Liver (tissue), 9 donors: ENCODE results near the gene CHRM2. TPM values are rescaled to one million over a fixed set of nuclear protein-coding genes. Genes with fewer than 3 reads are reported as not detected.

ENCODE experiments used
- DNase-seq: peaks from one replicate; pipeline ENCODE4 v3.0.0-alpha.2; 2017; ENCODE audit warnings: low spot score
- H3K27ac ChIP-seq, 2 donors: one replicate each; pipeline ENCODE4 v1.7.0; 2013; ENCODE audit warnings: inconsistent platforms in 2 of 2, low read length in 2 of 2, control low read depth in 1 of 2, low read depth in 1 of 2, mild to moderate bottlenecking in 1 of 2
- H3K27me3 ChIP-seq, 4 donors: one replicate each; pipeline versions ENCODE4 v1.6.1 to v1.7.0; 2013; ENCODE audit warnings: low read length in 3 of 4, inconsistent platforms in 1 of 4, mild to moderate bottlenecking in 1 of 4, moderate library complexity in 1 of 4; ENCODE audit not compliant: control insufficient read depth in 4 of 4, insufficient read depth in 4 of 4
- H3K36me3 ChIP-seq, 4 donors: one replicate each; pipeline versions ENCODE4 v1.6.1 to v1.7.0; 2013; ENCODE audit warnings: low read length in 3 of 4, mild to moderate bottlenecking in 3 of 4, low read depth in 1 of 4, moderate library complexity in 1 of 4; ENCODE audit not compliant: control insufficient read depth in 4 of 4, insufficient read depth in 3 of 4
- H3K4me1 ChIP-seq, 4 donors: one replicate each; pipeline versions ENCODE4 v1.6.1 to v1.7.0; 2013; ENCODE audit warnings: low read length in 3 of 4, mild to moderate bottlenecking in 3 of 4, moderate library complexity in 1 of 4; ENCODE audit not compliant: control insufficient read depth in 4 of 4, insufficient read depth in 4 of 4
- H3K4me3 ChIP-seq, 3 donors: one replicate each; pipeline versions ENCODE4 v1.6.1 to v1.7.0; 2013; ENCODE audit warnings: low read length in 3 of 3, control low read depth in 1 of 3, low read depth in 1 of 3, mild to moderate bottlenecking in 1 of 3
- H3K9ac ChIP-seq, 2 donors: one replicate each; pipeline ENCODE4 v1.7.0; 2013; ENCODE audit warnings: low read length in 2 of 2, mild to moderate bottlenecking in 2 of 2, moderate library complexity in 2 of 2, control low read depth in 1 of 2, low read depth in 1 of 2
- H3K9me3 ChIP-seq, 4 donors: one replicate each; pipeline versions ENCODE4 v1.6.1 to v1.7.0; 2013; ENCODE audit warnings: low read length in 3 of 4; ENCODE audit not compliant: control insufficient read depth in 4 of 4
- EGR1 ChIP-seq, 2 donors: IDR thresholded peaks; 2 replicates each; pipeline ENCODE4 v1.6.1; 2016 to 2018; ENCODE audit warnings: antibody characterized with exemption in 2 of 2, low read depth in 2 of 2
- GABPA ChIP-seq, 2 donors: IDR thresholded peaks in 1 of 2; conservative IDR thresholded peaks in 1 of 2; 2 replicates each; pipeline ENCODE4 v1.6.1; 2016; ENCODE audit warnings: antibody characterized with exemption in 2 of 2, mild to moderate bottlenecking in 1 of 2, moderate library complexity in 1 of 2
- HNF4A ChIP-seq, 2 donors: conservative IDR thresholded peaks; 2 replicates each; pipeline ENCODE4 v1.6.1; 2016; ENCODE audit warnings: antibody characterized with exemption in 2 of 2, mild to moderate bottlenecking in 2 of 2
- HNF4G ChIP-seq: IDR thresholded peaks from 2 replicates; pipeline ENCODE4 v1.6.1; 2016; ENCODE audit warnings: antibody characterized with exemption
- JUND ChIP-seq, 2 donors: IDR thresholded peaks; 2 replicates each; pipeline ENCODE4 v1.6.1; 2016; ENCODE audit warnings: antibody characterized with exemption in 2 of 2
- NR2F2 ChIP-seq: IDR thresholded peaks from 2 replicates; pipeline ENCODE4 v1.6.1; 2016; ENCODE audit warnings: antibody characterized with exemption
- RAD21 ChIP-seq, 2 donors: IDR thresholded peaks; 2 replicates each; pipeline ENCODE4 v1.6.1; 2016; ENCODE audit warnings: antibody characterized with exemption in 2 of 2, mild to moderate bottlenecking in 2 of 2
- RXRA ChIP-seq, 2 donors: IDR thresholded peaks; 2 replicates each; pipeline ENCODE4 v1.6.1; 2017 to 2018; ENCODE audit warnings: antibody characterized with exemption in 2 of 2, mild to moderate bottlenecking in 1 of 2
- SP1 ChIP-seq: IDR thresholded peaks from 2 replicates; pipeline ENCODE4 v1.6.1; 2018; ENCODE audit warnings: antibody characterized with exemption, mild to moderate bottlenecking
- YY1 ChIP-seq: IDR thresholded peaks from 2 replicates; pipeline ENCODE4 v1.6.1; 2016; ENCODE audit warnings: antibody characterized with exemption, mild to moderate bottlenecking
- WGBS: extraction: QIAGEN DNeasy Blood & Tissue Kit; methylation state at CpG from one replicate; pipeline ENCODE4 v1.1.7; 2013; 5-methylcytosine and 5-hydroxymethylcytosine counted together
- polyA plus RNA-seq, 2 donors: library from polyadenylated mRNA; stranded (reverse) in 1 of 2; unstranded in 1 of 2; fragments of 200-250 nt in 1 of 2; fragments of >200 nt in 1 of 2; fragmentation: Nextera tagmentation in 1 of 2; extraction: Ambion mirVana in 1 of 2; gene quantifications; one replicate each; pipeline versions ENCODE4 v1.2.1 to v1.2.3, GENCODE V29; 2013 to 2015
- total RNA-seq, 2 donors: library from RNA; depleted of rRNA; stranded (reverse); fragments of >200 nt; gene quantifications; one replicate each; pipeline ENCODE4 v1.2.3, GENCODE V29; 2014
- TF ChIP-seq, protein P1 (sequence below): IDR thresholded peaks from 2 replicates; pipeline ENCODE4 v1.6.1; 2016; ENCODE audit warnings: antibody characterized with exemption, mild to moderate bottlenecking
- TF ChIP-seq, protein P2 (sequence below): fragments of 150-350 bp; IDR thresholded peaks from 2 replicates; pipeline ENCODE4 v1.5.1; 2017; ENCODE audit warnings: improper control_type of control experiment, low read depth, low read length; ENCODE audit not compliant: missing input control
- TF ChIP-seq, protein P3 (sequence below): IDR thresholded peaks from 2 replicates; pipeline ENCODE4 v1.6.1; 2016; ENCODE audit warnings: antibody characterized with exemption
- TF ChIP-seq, protein P4 (sequence below): IDR thresholded peaks from 2 replicates; pipeline ENCODE4 v1.6.1; 2016; ENCODE audit warnings: antibody characterized with exemption
- TF ChIP-seq, protein P5 (sequence below): IDR thresholded peaks from 2 replicates; pipeline ENCODE4 v1.6.1; 2016; ENCODE audit warnings: antibody characterized with exemption
- donor health status: healthy.
- donor health status: healthy.
- donor health status: healthy.
- donor health status: healthy.
- donor health status: healthy.

Gene CHRM2
- total and polyA plus RNA-seq, 4 donors: 0.08 to 1.2 (median 0.30) TPM

DNA sequence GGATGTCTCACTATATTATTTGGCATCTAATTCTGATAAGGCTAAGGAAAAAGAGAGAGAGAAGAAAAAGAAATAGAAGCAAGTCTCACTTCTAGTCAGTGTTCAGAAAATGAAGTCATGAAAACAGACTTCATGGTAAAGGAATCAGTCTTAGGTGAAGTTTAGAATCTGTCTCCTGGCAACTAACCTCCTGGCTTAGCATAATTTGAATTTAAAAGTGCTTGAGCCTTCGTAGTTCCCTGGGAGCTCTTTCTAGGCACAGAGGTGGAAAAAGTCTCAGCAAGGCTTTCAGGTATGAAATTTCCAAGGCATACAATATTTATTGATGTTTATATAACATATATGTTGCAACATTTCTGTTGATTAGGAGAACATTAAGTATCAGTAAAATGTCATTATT, 10.4 kb downstream of the CHRM2 start (continued):
- TF ChIP-seq, protein P1, sequence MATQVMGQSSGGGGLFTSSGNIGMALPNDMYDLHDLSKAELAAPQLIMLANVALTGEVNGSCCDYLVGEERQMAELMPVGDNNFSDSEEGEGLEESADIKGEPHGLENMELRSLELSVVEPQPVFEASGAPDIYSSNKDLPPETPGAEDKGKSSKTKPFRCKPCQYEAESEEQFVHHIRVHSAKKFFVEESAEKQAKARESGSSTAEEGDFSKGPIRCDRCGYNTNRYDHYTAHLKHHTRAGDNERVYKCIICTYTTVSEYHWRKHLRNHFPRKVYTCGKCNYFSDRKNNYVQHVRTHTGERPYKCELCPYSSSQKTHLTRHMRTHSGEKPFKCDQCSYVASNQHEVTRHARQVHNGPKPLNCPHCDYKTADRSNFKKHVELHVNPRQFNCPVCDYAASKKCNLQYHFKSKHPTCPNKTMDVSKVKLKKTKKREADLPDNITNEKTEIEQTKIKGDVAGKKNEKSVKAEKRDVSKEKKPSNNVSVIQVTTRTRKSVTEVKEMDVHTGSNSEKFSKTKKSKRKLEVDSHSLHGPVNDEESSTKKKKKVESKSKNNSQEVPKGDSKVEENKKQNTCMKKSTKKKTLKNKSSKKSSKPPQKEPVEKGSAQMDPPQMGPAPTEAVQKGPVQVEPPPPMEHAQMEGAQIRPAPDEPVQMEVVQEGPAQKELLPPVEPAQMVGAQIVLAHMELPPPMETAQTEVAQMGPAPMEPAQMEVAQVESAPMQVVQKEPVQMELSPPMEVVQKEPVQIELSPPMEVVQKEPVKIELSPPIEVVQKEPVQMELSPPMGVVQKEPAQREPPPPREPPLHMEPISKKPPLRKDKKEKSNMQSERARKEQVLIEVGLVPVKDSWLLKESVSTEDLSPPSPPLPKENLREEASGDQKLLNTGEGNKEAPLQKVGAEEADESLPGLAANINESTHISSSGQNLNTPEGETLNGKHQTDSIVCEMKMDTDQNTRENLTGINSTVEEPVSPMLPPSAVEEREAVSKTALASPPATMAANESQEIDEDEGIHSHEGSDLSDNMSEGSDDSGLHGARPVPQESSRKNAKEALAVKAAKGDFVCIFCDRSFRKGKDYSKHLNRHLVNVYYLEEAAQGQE: no peak
- TF ChIP-seq YY1 (no peak), HNF4A (conservative IDR thresholded peaks at IDR 0.05) (no peak)

DNA sequence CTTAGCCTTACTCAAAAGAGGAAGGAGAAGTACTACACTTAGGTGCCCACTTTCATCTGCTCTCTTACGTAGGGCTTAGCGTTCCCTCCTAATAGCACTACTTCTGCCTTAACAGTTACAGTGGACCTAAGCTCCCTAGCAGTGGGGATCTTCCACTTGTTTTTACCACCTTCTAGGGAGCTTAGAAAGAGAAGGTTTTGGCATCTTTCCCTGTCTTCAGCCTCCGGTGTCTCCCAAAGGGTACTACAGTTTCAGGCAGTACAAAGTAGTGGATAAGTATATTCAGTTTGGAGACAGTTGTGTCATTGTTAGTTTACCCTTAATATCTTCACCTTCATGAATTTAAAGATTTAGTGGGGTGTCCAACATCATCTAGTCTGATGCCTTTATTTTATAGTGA, 14.6 kb downstream of the CHRM2 start:
- Histone ChIP-seq H3K4me1 (no peaks in the 10 kb centered on the region), H3K36me3 (no peaks in the 10 kb centered on the region), H3K9ac (no peak overlapping the region), H3K27me3 (no peaks in the 10 kb centered on the region), H3K27ac (no peak overlapping the region), H3K9me3 (no peaks in the 10 kb centered on the region), H3K4me3 (no peak overlapping the region)
- 74% methylated on average over 3 of the region's 3 CpGs for WGBS
- no peak for DNase-seq
- TF ChIP-seq RXRA (IDR thresholded peaks at IDR 0.05): no peak
- TF ChIP-seq SP1: no peak
- TF ChIP-seq, protein P2, sequence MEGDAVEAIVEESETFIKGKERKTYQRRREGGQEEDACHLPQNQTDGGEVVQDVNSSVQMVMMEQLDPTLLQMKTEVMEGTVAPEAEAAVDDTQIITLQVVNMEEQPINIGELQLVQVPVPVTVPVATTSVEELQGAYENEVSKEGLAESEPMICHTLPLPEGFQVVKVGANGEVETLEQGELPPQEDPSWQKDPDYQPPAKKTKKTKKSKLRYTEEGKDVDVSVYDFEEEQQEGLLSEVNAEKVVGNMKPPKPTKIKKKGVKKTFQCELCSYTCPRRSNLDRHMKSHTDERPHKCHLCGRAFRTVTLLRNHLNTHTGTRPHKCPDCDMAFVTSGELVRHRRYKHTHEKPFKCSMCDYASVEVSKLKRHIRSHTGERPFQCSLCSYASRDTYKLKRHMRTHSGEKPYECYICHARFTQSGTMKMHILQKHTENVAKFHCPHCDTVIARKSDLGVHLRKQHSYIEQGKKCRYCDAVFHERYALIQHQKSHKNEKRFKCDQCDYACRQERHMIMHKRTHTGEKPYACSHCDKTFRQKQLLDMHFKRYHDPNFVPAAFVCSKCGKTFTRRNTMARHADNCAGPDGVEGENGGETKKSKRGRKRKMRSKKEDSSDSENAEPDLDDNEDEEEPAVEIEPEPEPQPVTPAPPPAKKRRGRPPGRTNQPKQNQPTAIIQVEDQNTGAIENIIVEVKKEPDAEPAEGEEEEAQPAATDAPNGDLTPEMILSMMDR: no peak
- TF ChIP-seq HNF4A (conservative IDR thresholded peaks at IDR 0.05): no peak

DNA sequence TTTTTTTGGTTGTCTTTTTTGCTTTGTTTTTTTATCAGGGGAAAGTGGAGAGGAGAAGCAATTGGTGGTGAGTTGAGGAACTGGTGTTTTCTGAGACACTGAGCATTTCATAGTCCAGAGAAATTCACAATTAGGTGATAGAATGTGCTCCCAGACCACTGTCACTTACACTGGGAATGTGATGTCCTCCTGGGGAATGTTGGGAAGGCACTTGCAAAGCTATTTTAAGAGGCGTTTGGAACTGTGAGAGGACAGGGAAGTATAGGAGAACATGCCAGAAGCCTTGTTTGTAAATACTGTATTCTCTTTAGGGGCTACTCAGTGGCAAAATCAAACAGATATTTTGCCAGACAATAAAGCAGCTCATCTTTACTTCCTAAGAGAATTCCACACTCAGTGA, 16.0 kb downstream of the CHRM2 start:
- Histone ChIP-seq H3K27me3 (no peaks in the 10 kb centered on the region), H3K9me3 (no peaks in the 10 kb centered on the region), H3K36me3 (no peaks in the 10 kb centered on the region), H3K4me1 (no peaks in the 10 kb centered on the region), H3K27ac (no peak overlapping the region), H3K9ac (no peak overlapping the region), H3K4me3 (no peak overlapping the region)
- no peak for DNase-seq
- TF ChIP-seq, protein P3, sequence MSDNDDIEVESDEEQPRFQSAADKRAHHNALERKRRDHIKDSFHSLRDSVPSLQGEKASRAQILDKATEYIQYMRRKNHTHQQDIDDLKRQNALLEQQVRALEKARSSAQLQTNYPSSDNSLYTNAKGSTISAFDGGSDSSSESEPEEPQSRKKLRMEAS: no peak
- TF ChIP-seq, protein P1: no peak
- TF ChIP-seq, protein P4, sequence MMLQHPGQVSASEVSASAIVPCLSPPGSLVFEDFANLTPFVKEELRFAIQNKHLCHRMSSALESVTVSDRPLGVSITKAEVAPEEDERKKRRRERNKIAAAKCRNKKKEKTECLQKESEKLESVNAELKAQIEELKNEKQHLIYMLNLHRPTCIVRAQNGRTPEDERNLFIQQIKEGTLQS: no peak
- TF ChIP-seq HNF4G (no peak), RAD21 (IDR thresholded peaks at IDR 0.05) (no peak), EGR1 (IDR thresholded peaks at IDR 0.05; ENCODE audit: low read depth in 2 of 2) (no peak), SP1 (no peak), JUND (IDR thresholded peaks at IDR 0.05) (no peak), GABPA (IDR thresholded peaks at IDR 0.05 in 1 of 2, conservative IDR thresholded peaks at IDR 0.05 in 1 of 2) (no peak), YY1 (no peak), RXRA (IDR thresholded peaks at IDR 0.05) (no peak), HNF4A (conservative IDR thresholded peaks at IDR 0.05) (no peak), NR2F2 (no peak)
- TF ChIP-seq, protein P2: no peak
- TF ChIP-seq, protein P5, sequence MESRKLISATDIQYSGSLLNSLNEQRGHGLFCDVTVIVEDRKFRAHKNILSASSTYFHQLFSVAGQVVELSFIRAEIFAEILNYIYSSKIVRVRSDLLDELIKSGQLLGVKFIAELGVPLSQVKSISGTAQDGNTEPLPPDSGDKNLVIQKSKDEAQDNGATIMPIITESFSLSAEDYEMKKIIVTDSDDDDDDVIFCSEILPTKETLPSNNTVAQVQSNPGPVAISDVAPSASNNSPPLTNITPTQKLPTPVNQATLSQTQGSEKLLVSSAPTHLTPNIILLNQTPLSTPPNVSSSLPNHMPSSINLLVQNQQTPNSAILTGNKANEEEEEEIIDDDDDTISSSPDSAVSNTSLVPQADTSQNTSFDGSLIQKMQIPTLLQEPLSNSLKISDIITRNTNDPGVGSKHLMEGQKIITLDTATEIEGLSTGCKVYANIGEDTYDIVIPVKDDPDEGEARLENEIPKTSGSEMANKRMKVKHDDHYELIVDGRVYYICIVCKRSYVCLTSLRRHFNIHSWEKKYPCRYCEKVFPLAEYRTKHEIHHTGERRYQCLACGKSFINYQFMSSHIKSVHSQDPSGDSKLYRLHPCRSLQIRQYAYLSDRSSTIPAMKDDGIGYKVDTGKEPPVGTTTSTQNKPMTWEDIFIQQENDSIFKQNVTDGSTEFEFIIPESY: no peak
- 22% methylated on average over 1 of the region's 1 CpG for WGBS
